ENCODE measurements around the gene FGF12.
A peak's percentile ranks its signal among the peaks of the same experiment; 100 is the strongest.

The FGF12 gene

DNA sequence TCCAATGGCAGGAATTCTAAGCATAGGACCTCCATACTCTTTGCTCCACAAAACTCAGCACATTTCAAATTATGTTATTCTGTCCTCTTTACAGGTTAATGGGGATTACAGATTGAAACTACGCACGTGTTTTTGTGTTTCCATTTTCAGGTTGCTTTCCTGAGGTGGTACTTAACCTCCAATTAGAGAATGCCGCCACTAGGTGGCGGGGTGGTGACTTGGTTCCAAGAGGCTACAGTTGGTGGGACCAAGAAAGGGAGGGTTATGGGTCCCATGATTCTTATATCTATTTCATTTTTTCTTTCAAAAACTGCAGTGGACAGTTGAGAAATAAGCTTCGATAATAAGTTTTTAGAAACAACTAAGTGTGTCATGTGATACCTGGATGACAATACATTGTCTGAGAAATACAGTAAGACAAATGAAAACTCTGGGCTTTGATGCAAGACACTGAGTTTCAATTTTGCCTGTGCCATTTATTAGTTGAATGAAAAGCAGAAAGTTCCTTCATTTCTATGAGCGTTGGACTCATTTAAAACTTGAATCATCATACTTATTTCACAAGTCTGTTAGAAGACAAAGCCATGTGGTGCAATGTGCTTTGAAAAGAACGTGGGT, 539.0 kb downstream of the FGF12 start:
- DNase-seq (ENCODE audit: low read depth, low spot score), result peak; percentile 52
- H3K4me3 ChIP-seq (ENCODE audit: low read depth, low read length), result no peak overlapping the region
- TF ChIP-seq, protein P1, sequence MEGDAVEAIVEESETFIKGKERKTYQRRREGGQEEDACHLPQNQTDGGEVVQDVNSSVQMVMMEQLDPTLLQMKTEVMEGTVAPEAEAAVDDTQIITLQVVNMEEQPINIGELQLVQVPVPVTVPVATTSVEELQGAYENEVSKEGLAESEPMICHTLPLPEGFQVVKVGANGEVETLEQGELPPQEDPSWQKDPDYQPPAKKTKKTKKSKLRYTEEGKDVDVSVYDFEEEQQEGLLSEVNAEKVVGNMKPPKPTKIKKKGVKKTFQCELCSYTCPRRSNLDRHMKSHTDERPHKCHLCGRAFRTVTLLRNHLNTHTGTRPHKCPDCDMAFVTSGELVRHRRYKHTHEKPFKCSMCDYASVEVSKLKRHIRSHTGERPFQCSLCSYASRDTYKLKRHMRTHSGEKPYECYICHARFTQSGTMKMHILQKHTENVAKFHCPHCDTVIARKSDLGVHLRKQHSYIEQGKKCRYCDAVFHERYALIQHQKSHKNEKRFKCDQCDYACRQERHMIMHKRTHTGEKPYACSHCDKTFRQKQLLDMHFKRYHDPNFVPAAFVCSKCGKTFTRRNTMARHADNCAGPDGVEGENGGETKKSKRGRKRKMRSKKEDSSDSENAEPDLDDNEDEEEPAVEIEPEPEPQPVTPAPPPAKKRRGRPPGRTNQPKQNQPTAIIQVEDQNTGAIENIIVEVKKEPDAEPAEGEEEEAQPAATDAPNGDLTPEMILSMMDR (IDR thresholded peaks at IDR 0.05; ENCODE audit: low read depth, low read length), result peak; percentile 69
- in situ Hi-C loops (cut with HindIII; ENCODE audit: low sequenced_read_pairs), result no loop called here

DNA sequence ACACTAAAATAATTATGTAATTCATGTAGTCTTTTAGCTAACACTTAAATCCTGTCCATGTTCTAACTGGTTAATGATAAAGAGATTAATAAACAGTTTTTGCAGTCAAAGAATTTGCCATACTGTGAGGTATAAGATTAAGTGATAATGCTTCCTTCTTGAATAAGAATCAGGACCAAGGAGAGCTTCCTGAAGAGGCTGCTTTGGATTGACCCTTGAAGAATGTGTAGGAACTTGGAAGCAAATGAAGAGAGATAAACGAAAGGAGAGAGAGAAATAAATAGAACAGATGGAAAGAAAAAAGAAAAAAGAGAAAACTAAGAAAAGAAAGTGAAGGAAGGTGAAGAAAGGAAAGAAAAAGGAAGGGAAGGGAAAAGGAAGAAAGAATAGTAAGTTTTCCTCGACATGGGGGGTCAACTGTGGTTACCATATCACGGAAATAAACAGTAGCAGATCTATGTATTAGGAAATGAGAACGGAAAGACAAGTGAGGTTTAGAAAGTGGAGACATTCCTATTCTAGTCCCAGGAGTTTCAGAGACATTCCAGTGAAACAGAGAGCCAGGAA, 539.8 kb downstream of the FGF12 start:
- in situ Hi-C loops (cut with HindIII; ENCODE audit: low sequenced_read_pairs), result no loop called here
- TF ChIP-seq, protein P1 (IDR thresholded peaks at IDR 0.05; ENCODE audit: low read depth, low read length), result no peak
- peak; percentile 14 for DNase-seq (ENCODE audit: low read depth, low spot score)
- no peak overlapping the region for H3K4me3 ChIP-seq (ENCODE audit: low read depth, low read length)

DNA sequence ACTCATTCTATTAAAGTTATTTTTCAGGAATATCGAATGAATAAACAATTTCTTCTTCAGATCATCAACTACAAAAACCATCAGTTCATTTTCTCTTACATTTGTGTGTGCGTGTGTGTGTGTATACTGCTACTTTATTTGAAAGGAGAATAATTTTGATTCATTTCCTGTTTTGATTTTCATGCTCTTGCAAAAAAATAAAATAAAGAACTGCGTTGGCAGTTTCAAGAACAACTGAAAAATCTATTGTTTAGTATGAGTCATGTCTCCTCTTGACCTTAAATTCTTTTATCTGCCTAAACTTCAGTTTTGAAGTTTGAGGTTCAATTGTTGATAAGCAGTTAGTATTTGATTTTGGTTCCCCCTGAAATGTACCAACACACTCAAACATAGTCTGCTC, 540.8 kb downstream of the FGF12 start:
- TF ChIP-seq, protein P1 (IDR thresholded peaks at IDR 0.05; ENCODE audit: low read depth, low read length), result no peak
- in situ Hi-C loops (cut with HindIII; ENCODE audit: low sequenced_read_pairs), result no loop called here
- DNase-seq (ENCODE audit: low read depth, low spot score), result no peak
- H3K4me3 ChIP-seq (ENCODE audit: low read depth, low read length), result no peak overlapping the region

DNA sequence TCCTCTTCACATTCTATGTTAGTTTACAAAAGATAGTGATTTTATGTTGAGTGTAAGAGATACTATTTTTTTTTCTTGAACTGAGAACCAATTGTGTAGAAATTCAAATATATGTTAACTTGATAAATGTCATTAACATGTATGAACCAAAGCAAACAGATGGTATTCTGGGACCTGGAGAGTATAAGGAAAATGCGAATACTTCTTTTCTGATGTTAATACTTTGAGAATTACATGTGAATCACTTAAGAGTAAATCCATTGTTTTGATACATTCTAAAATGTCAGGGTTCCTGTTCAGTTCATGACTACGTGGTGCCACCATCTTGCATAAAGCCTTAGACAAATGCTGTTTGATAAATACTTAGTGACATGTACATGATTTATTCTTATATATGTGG, 541.3 kb downstream of the FGF12 start:
- no peak for DNase-seq (ENCODE audit: low read depth, low spot score)
- in situ Hi-C loops (cut with HindIII; ENCODE audit: low sequenced_read_pairs), result no loop called here
- TF ChIP-seq, protein P1 (IDR thresholded peaks at IDR 0.05; ENCODE audit: low read depth, low read length), result no peak
- H3K4me3 ChIP-seq (ENCODE audit: low read depth, low read length), result no peak overlapping the region

DNA sequence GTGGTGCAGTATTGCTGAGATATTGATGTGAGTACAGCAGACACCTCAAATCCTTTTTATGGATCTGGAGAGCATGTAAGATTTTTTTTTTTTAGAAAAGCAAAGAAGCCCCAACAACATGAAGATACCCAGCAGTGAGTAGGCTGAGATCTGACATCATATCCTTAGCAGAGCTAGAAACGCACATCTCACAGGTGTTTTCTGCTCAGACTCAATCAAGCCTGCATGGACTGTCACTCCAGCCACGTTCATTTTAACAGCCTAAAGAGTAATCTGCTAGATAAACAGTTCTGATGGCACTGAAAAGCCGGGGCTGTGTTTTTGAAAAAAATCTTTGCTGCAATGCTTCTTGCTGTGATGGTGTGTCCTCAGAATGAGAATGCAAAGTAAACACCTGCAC, 544.2 kb downstream of the FGF12 start:
- in situ Hi-C loops (cut with HindIII; ENCODE audit: low sequenced_read_pairs), result no loop called here
- DNase-seq (ENCODE audit: low read depth, low spot score), result no peak
- TF ChIP-seq, protein P1 (IDR thresholded peaks at IDR 0.05; ENCODE audit: low read depth, low read length), result no peak
- H3K4me3 ChIP-seq (ENCODE audit: low read depth, low read length), result no peak overlapping the region

DNA sequence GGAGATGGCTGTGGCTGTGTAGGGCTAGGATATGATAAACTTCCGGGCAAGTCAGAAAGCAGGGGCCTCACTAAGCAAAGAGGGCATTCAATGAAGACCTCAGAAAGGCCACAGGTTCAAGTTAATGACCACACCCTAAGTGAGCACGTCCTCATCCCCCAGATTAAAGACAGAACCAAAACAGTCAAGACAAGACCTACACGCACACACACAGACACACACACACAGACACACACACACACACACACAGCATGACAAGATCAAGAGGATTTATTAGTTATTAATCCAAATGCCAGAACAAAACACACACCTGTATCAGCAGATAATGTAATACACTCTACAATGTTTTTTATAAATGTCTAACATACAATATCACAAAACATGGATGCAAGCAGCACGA, 546.2 kb downstream of the FGF12 start:
- TF ChIP-seq, protein P1 (IDR thresholded peaks at IDR 0.05; ENCODE audit: low read depth, low read length), result no peak
- DNase-seq (ENCODE audit: low read depth, low spot score), result no peak
- no peak overlapping the region for H3K4me3 ChIP-seq (ENCODE audit: low read depth, low read length)
- in situ Hi-C loops (cut with HindIII; ENCODE audit: low sequenced_read_pairs), result no loop called here
